Myocyte (in vitro differentiated cells): ENCODE measurements around the gene ECE1. TPM values are rescaled to one million over a fixed set of nuclear protein-coding genes. Genes with fewer than 3 reads are reported as not detected.
"Not testable (repeated sequence)": the region's sequence is repeated elsewhere in the genome, so short reads cannot be mapped to it uniquely, and the experiment has no call there.

ENCODE experiments used
- DNase-seq: peaks from one replicate; pipeline ENCODE4 v3.0.0-alpha.2; 2012; ENCODE audit warnings: low read depth
- total RNA-seq: library from RNA; depleted of rRNA; stranded (reverse); fragments of >200 nt; gene quantifications from 2 replicates; pipeline ENCODE4 v1.2.3, GENCODE V29; 2014

ECE1 gene
- total RNA-seq, 1 donor from 2014 or later = 15.9 TPM

- no peak for DNase-seq
These were observed 2.8 kb upstream of the ECE1 start for GRCh38 chr1:21292984-21293536.

GRCh38 chr1:21292503-21292983, 2.3 kb upstream of the ECE1 start:
- no peak for DNase-seq

- DNase-seq = no peak
These were observed 1.7 kb upstream of the ECE1 start for GRCh38 chr1:21291964-21292363.

- no peak for DNase-seq
These were observed 921 bp upstream of the ECE1 start for GRCh38 chr1:21291184-21291583.

GRCh38 chr1:21290546-21290944, 282 bp upstream of the ECE1 start:
- DNase-seq = no peak

GRCh38 chr1:21289127-21289526, 1.1 kb downstream of the ECE1 start:
- no peak for DNase-seq

GRCh38 chr1:21287905-21288514, 2.3 kb downstream of the ECE1 start:
- DNase-seq = no peak

GRCh38 chr1:21285386-21285785, 4.9 kb downstream of the ECE1 start:
- DNase-seq = not testable (repeated sequence)

- DNase-seq = no peak
These were observed 5.2 kb downstream of the ECE1 start for GRCh38 chr1:21285055-21285372.

GRCh38 chr1:21284206-21285054, 5.8 kb downstream of the ECE1 start:
- DNase-seq = no peak

GRCh38 chr1:21283524-21283923, 6.7 kb downstream of the ECE1 start:
- no peak for DNase-seq

- DNase-seq = not testable (repeated sequence)
These were observed 8.2 kb downstream of the ECE1 start for GRCh38 chr1:21282020-21282419.

- no peak for DNase-seq
These were observed 9.8 kb downstream of the ECE1 start for GRCh38 chr1:21280482-21280881.

GRCh38 chr1:21280011-21280471, 10.2 kb downstream of the ECE1 start:
- DNase-seq = no peak

- DNase-seq = no peak
These were observed 11.1 kb downstream of the ECE1 start for GRCh38 chr1:21278860-21279845.

GRCh38 chr1:21278208-21278859, 11.9 kb downstream of the ECE1 start:
- no peak for DNase-seq

GRCh38 chr1:21277180-21277579, 13.1 kb downstream of the ECE1 start:
- DNase-seq = no peak

GRCh38 chr1:21272540-21272939, 17.7 kb downstream of the ECE1 start:
- no peak for DNase-seq

GRCh38 chr1:21271550-21271949, 18.7 kb downstream of the ECE1 start:
- DNase-seq = no peak

GRCh38 chr1:21270086-21270689, 20.1 kb downstream of the ECE1 start:
- DNase-seq = peak; percentile 33
